GM18951 (cell line): ENCODE measurements around the gene TRIM54.
A peak's percentile ranks its signal among the peaks of the same experiment; 100 is the strongest.
"Not testable (repeated sequence)": the region's sequence is repeated elsewhere in the genome, so short reads cannot be mapped to it uniquely, and the experiment has no call there.

Source experiments
- POLR2A ChIP-seq: IDR thresholded peaks from 4 replicates; pipeline ENCODE4 v1.6.1; 2011; ENCODE audit warnings: mild to moderate bottlenecking; ENCODE audit not compliant: insufficient read length, insufficient read depth; ENCODE audit errors: extremely low read depth
- in situ Hi-C: fragments of 300-500 bp; cut with MboI; formaldehyde crosslinking; loops from one replicate; pipeline ENCODE4 v1.12.0; 2022; ENCODE audit warnings: low sequenced_read_pairs, mixed read lengths, inconsistent platforms; ENCODE audit not compliant: unreplicated experiment

TRIM54 gene

GRCh38 chr2:27320958-27321543 is 38.8 kb downstream of the TRIM54 start:
- in situ Hi-C loops, result no loop called here
- no peak for TF ChIP-seq POLR2A

DNA sequence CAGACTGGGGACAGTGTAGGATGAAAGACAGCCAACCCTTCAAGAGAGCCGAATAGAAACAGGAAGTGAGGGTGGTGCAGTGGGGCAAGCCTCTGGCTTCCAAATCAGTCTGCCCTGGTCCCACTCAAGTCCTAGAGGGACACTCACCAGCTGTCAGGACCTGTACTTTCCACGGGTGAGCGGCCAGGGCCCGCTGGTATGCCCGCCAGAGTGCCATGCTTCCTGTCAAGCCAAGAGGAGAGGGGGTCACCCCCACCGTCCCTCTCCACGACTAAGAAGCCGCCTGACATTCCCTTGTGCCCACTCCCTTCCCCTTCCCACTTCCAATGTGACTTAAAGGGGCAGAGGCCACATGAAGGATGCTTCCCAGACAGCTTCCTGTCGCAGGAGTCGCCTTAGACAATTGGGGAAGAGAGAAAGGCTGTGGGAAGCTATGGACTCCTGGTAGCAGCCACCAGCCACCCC is 40.1 kb downstream of the TRIM54 start:
- no peak for TF ChIP-seq POLR2A

GRCh38 chr2:27322766-27323595 is 40.8 kb downstream of the TRIM54 start, which contains the start of gene MPV17:
Gene MPV17 (minus strand): TSS chr2:27323097. CDS start chr2:27322517, 580 bp downstream.
- in situ Hi-C loops, result no loop called here
- peak; percentile 90 for TF ChIP-seq POLR2A

More for the DNA sequence above, 40.1 kb downstream of the TRIM54 start:
- in situ Hi-C loops, result no loop called here

DNA sequence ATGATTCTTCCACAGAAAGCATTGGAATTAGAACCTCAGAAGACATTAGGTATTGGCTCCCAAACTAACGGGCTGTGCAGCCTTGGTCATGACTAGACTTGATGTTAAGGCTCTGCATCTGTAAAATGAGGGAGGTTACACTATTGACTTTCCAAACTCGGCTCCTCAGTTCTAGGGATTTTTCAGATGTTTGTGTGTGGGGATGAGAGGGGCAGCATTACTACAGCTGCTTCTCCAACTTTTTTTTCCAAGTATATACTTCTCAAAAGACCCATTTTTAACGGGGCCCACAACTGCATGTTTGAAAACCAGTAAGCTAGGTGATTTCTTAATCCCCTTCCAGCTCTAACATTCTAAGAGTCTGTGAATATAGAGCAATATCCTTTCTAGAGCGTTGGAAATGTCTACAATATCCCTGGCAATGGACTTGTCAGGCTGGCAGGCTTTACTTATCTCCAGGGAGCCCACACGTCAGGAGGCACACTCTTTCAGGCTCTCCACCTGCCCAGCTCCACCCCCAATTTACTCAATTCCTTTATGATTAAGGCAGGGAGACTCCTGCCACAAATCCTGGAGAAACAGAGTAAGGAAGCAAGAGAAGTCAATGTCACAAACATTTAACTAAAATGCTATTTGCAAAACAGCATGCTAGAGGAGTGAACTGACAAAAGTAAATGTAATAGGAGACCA is 41.5 kb downstream of the TRIM54 start:
- no peak for TF ChIP-seq POLR2A
- in situ Hi-C loops, result no loop called here

GRCh38 chr2:27324720-27325119 is 42.5 kb downstream of the TRIM54 start:
- in situ Hi-C loops, result no loop called here
- no peak for TF ChIP-seq POLR2A

DNA sequence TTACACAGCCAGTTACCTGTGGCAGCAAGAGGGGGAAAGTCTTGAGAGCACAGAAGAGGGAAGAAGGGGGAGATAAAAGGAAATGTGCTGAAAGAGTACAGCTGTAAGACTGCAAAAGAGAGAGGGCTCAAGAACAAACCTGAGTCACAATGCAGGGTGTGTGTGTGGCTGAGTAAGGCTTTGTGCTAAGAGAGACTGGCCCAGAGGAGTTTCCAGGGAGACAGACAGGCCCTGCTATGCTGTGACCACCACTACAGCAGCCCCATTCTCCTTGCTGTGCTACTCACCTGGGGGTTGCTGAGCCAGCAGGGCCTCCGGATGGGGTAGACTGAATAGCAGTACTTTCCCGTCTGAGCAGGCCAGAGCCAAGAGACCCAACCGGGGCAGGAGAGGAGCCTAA is 53.1 kb downstream of the TRIM54 start:
- no peak for TF ChIP-seq POLR2A

DNA sequence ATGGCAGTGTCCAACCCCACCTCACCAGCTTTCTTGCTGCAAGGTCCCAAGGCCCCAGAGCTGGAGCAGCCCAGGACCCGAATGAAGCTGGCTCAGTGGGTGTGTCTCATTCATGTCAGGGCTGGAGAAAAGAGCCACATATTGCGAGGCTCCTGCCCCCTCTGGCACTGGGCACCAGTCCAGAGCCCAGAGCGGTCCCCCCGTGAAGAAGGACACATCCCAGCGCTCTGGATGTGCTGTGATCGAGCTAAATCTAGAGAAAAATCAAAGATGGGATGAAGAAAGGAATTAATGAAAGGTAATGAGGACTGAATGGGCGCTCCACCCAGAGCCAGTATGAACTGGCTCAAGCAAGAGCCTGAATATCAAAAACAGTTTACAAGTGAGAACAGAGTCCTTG is 53.9 kb downstream of the TRIM54 start:
- TF ChIP-seq POLR2A, result no peak
- in situ Hi-C loops, result no loop called here

More for the DNA sequence above, 53.1 kb downstream of the TRIM54 start:
- in situ Hi-C loops, result no loop called here

DNA sequence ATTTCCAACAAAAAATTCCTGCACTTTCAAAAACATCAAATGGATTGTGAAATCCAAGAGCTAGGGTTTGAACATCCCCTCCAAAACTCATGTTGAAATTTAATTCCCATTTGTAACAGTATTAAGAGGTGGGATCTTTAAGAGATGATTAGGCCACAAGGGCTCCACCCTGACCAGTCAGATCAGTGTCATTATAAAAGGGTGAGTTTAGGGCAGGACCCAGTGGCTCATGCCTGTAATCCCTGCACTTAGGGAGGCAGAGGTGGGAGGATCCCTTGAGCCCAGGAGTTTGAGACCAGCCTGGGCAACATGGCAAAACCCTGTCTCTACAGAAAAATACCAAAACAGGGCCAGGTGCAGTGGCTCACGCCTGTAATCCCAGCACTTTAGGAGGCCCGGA is 65.4 kb downstream of the TRIM54 start:
- TF ChIP-seq POLR2A, result no peak

GRCh38 chr2:27350106-27350693 is 68.0 kb downstream of the TRIM54 start:
- TF ChIP-seq POLR2A, result no peak
- in situ Hi-C loops, result no loop called here

More for the DNA sequence above, 65.4 kb downstream of the TRIM54 start:
- in situ Hi-C loops, result no loop called here

DNA sequence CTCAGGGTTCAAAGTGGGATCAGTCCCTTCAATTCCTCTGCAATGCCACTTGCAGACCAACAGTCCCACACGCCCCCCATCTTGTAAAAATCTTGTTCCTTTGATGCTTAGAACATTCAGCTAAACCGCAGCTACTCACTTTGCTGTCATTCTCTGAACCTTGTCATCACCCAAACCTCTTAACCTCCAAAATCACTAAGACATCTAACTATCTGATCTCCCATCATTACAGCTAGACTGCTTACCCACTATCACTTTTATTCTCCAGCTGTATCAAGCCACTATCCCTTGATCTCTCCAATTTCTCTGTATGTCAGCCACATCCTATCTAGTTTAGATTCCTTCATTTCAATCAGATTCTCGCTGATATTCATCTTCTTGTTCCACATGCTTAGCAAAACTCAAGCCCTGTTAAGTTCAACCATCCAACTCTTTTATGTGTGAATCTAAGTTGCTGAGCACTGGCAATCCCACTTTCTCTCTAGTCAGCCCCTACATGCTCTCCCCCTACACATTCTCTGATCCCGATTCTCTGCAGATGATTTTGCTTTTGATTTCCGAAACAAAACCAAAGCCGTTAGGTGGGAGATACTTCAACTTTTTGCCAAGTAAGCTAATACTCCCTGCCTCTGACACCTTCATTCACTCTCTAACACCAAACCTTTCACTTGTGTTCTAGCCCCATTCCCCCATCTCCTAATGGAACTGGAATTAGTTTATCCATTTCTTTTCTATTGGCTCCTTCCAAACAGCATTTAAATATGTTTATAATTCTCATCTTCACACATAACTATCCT is 69.8 kb downstream of the TRIM54 start:
- TF ChIP-seq POLR2A, result no peak
- in situ Hi-C loops, result no loop called here

GRCh38 chr2:27353386-27353761 is 71.1 kb downstream of the TRIM54 start:
- in situ Hi-C loops, result not testable (repeated sequence)

DNA sequence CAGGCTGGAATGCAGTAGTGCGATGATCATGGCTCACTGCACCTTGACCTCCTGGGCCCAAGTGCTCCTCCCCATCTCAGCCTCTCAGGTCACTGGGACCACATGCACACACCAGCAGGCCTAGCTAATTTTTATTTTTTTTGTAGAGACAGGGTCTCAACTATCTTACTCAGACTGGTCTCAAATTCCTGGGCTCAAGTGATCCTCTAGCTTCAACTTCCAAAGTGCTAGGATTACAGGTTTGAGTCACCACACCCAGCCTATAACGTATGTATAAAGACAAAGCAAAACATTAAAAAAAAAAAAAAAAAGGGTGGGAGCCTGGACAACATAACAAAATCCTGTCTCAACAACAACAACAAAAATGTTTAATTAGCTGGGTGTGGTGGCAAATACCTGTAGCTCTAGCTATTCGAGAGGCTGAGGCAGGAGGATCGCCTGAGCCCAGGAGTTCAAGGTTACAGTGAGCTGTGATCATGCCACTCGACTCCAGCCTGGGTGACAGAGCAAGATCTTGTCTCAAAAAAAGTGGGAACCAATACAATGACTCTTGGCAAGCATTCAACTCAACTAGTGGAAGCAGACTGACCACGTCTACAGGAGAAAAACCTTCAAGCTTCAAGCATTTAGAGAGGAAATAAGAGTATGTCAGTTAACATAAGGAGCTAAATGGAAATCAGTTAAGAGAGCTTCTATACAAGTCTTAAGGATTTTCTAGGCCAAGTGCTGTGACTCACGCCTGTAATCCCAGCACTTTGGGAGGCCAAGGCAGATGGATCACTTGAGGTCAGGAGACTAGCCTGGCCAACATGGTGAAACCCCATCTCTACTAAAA is 71.8 kb downstream of the TRIM54 start:
- TF ChIP-seq POLR2A, result no peak
- in situ Hi-C loops, result no loop called here
